IPS-NIHi11 (cell line): Measurements from ENCODE around the gene PRKCA.

Experiments
- DNase-seq: peaks from one replicate; pipeline ENCODE4 v3.0.0; 2012; ENCODE audit warnings: mixed read lengths, low spot score

Gene PRKCA

DNA sequence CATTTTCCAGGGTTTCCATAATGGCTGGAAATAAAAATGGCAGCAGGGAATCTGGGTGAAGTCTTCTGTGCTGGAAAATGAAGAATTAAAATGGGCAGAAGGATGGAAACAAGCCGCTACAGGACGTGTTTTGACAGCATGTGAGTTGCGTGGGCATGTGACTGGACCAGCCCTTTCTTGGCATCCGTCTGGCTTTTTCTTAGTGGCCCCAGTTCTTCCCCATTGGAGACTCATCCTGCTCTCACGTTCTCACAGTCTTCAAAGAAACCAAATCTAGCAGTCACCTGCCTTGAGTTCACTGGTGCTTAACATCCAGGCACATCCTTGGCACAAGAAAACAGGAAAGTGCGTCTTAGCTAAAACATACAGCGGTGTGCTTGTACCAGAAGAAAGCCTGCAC, 352.4 kb downstream of the PRKCA start:
- DNase-seq: no peak

DNA sequence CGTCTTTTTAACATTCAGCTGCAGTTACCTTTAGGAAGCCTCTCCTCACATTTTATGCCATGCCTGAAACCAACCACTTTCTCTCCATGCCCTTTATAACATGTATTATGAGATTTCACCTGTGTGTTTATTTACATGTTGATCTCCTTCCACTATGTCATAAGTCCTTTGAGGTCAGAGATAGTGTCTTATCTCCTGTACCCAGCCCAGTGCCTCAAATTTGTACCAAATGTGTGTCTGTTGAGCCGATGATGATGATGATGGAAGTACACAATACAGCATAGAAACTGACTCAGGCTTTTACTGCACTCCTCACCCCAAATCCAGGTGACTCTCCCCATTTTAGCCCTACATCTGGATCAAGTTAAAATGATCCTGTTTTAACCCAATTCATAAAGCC, 353.0 kb downstream of the PRKCA start:
- DNase-seq: no peak

DNA sequence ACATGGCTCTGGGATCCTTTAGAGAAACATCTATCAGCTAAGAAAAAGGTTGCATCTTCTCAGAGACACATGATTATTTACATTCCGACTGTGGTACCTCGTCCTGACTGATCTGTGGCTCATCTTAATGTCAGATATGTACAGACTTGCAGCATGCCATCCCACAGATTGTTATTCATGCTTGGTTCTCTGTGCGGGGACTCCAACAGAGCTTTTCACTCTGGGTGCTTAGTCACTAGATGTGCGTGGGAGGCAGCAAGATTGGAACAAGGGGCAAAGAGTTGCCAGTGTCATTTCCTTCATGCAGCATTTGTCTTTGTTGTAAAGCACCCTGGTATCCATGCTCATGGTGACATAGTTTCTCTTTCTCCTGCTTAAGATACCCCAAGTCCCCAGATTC, 353.4 kb downstream of the PRKCA start:
- no peak for DNase-seq

DNA sequence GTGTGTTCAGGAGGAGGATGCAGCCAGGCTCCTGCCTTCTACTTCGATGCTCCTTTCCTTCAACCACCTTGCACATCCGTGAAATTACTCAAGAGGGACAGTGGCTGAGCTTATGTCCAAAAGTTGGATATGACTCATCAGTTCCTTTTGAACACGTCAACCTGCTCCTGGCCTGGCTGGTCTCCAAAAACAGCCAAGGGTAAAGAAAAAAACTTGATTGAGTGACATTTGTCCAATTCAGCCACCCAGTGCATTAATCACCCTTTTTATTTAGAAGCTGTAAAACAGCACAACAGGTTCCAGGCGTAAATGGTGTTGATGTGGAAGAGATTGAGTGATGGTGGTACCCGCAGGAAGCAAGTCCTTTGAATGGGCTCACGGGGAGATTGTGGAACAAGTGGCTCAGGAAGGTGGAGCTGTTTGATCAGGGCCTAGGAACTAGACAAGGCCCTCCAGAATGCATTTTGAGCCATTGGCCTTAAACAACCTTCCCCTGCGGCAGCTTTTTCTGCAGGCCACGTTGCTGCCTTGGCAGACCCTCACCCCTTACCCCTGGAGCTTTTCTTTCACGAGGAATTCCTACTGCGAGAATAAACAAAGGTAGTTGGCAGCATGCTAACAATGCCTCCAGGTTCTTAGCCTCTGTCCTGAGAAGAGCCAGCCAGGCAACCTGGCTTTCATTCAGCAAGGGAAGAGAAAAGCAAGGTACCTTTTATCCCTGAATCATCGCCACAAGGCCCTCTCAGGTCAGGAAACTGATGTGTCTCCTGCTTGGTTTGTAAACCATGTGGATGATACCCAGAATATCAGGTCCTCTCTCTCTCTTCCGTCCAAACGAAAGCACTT, 359.2 kb downstream of the PRKCA start:
- no peak for DNase-seq

DNA sequence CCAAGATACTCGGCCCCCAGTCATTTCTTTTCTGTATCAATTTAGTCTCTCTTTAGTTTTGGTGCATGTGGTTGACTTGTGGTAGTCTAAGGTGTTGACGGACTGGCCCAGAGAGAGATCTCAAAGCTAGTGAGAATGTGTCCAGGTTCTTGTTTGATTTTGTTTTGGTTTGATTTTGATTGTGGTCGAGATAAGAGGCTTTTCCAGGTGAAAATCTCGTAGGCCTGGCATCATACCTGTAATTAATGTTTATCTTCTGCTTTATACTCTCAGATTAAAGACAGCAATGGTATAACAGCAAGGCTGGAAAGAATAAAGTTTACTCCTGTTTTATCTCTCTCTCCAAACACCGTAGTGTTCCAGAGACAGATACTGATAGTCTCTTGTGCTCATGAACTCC, 360.1 kb downstream of the PRKCA start:
- no peak for DNase-seq

DNA sequence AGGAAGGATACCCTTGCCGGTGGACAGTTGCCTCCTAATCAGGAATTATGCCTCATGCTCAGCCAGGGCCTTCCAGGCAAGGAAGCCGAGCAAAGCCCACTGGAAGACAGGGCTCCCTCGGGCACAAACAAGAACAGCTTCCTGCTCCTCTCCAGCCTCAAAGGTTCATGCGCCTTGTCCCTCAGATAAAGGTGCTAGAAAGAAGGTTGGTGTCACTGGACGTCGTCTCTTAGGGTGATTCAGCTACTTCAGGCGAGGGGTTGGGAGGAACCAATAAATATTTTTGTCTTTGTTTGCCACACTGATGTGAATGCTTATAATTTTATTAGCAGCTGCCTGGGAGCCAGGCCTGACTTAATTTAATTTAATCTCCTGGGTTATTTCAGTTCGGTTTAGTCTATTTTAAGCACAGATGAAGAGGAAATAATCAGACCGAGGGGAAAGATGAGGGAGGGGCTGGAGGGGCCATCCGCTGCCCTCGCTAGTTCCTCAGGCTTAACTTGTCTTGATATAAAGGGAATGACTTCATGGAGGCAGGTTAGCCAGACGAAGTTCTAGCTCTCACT, 360.7 kb downstream of the PRKCA start:
- DNase-seq: no peak

DNA sequence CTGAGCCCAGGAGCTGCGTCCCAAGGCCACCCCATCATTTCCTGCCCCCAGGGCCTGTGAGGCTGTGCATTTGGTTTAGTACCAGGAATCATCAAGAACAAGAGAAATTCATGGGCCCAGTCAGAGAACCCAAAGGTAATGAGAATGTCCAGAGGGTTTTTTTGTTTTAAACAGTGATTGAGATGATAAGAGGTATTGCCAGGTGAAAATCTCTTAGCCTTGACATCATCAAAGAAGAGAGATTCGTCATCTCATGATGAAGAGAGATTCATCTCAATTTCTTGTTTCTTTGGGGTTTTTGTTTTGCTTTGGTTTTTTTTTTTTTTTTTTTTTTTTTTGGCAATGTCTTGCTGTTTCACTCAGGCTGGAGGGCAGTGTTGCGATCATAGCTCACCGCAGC, 361.9 kb downstream of the PRKCA start:
- no peak for DNase-seq

DNA sequence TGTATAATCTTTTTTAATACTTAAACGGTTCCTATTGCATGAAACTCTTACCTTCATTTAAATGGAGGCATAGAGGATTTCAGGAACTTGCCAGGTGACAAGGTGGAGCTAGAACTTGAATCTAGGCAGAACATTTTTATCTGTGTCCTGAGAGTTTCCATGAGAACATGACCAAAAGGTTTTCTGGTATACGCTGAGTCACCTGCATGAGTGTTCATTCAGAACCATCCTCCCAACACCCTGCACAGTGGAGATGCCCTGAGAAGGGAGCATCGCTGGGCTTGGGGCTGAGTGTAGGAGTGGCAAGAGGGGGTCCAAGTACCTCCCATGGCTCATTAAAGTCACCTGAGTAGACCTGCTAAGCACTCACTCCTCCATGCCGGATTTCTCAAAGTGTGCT, 362.8 kb downstream of the PRKCA start:
- DNase-seq: no peak

DNA sequence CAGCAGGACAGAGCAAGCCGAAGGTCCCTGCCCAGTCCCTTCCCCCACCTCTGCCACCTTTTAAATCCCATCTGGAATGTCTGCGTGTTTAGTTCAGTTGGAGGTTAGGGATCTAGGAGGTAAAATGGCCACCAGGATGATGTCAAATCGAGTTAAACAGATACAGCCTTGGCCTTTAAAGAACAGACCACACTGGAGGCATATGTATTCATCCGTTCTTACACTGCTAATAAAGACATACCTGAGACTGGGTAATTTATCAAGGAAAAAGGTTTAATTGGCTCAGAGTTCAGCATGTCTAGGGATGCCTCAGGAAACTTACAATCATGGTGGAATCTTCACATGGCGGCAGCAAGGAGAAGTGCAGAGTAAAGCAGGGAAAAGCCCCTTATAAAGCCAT, 364.7 kb downstream of the PRKCA start:
- DNase-seq: no peak

DNA sequence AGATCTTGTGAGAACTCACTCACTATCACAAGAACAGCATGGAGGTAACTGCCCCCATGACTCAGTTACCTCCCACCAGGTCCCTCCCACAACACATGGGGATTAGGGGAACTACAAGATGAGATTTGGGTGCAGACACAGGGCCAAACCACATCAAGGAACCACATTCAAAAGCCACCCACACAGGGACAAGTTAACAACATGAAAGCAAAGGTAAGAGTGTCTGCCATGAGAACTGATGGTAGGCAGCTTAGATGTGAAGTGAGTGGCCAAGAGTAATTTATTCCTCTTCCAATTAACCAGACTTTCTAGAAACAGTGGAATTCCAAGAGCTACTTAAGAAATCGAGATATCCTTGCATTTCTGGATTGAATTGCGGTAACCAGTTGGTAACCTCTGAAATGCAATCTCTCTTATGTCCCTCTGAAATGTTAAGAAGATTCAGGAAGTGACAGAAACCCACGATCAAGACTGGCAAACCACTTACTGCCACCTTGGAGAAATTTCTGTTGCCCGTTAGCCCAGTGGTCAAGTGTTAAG, 365.1 kb downstream of the PRKCA start:
- DNase-seq: no peak

DNA sequence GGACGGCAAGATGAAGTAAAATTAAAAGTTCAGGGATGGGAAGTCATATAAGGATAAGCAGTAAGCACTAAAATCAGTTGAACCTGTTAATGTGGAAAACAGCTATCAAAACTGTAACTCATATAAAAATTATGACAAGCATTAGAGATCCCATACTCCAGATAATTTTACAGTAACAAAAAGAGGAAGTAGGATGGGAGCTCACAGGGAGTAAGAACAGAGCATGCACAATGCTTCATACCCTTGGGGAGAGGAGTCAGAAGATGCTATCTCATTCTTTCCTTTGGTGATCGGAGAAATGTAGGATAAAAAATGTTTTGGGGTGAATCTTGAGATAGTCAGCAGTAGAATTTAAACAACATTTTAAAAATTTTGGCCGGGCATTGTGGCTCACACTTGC, 367.8 kb downstream of the PRKCA start:
- DNase-seq: no peak

DNA sequence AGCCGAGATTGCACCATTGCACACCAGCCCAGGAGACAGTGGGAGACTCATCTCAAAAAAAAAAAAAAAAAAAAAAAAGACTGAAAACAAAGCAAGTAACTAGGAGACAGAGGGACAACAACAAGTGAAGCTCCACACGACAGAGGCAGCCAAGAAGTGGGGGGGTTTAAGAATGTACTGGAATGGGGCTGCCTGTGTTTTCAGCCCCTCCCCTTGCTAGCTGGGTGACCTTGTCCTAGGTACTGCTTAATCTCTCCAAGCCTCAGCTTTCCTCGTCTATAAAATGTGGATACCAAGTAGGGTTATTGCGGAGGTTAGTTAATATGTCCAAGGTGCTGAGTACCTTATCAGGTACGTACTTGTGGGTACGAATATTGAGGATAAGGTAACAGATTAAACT, 368.7 kb downstream of the PRKCA start:
- no peak for DNase-seq

DNA sequence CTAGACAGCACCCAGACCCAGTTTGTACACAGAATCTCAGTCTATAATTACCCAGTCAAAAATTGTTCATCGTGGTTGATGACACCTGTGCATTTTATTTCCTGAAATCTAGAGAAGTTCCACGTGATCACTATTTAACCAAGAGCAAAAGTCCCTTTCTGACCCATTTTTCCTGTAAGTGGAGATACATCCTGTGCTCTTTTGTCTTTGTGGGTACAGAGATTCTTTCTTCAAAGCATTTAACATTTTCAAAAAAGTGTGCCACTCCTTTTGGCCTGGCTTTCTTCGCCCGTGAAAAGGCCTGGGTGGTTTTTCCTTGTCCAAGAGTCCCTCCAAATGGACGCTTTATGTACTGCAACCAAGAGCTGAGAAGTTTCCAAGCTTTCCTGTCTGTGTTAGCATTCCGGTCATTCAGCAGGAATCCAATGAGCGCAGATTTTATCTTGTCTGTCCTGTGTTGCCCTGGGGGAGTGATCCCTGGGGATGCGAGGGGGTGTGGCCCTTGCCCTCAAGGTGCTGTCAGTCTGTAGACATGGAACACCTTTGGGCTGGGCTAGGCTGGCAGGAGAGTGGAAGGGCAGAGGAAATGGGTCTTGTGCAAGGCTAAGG, 371.4 kb downstream of the PRKCA start:
- peak; percentile 55 for DNase-seq

DNA sequence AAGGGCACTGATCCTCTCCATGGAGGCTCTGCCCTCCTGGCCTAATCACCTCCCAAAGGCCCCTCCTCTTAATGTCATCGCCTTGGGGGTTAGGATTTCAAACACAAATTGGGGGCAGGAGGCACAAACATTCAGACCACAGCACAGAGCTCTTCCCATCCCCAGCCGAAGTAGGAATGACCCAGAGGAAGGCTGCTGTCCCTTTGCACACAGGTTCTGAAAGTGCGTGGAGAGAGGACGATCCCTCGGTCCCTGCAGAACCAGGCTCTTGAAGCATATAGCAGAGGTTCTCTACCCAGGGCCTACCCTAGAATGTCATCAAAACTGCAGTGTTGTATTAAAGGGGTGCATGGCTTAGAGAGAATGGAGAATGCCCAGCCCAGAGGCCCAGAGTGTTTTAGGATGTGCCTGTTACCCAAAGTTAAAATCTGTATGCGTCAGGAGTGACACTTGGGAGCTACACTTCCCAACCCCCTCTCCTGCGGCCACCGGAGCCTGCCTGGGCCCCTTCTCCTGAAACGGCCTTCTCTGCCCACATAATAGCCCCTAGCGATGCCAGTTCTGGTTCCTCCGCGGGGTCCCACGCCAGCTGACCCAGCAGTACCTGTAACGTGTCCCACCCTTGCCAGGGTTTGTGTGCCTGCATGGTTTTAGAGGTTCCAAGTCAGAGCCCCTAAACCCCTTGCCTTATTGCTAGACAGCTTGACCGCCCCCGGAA, 373.0 kb downstream of the PRKCA start:
- DNase-seq: no peak

DNA sequence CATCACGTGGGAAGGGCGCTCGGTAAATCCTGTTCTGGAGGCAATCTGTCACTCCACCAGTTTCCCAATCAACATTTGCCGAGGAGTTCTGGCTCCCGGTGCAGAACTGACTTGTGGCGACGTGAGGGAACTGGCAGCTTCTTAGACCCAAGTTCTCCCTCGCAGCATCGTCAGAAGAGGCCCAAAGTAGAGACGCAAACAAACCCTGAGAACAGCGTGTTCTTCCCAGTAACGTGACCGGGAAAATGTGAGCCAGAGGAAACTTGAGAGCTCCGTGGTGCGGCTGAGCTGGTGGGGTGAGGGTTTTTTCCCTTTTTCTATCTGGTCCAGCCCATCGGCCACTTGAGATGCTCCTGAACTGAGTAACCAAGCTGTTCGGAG, 373.6 kb downstream of the PRKCA start:
- no peak for DNase-seq

DNA sequence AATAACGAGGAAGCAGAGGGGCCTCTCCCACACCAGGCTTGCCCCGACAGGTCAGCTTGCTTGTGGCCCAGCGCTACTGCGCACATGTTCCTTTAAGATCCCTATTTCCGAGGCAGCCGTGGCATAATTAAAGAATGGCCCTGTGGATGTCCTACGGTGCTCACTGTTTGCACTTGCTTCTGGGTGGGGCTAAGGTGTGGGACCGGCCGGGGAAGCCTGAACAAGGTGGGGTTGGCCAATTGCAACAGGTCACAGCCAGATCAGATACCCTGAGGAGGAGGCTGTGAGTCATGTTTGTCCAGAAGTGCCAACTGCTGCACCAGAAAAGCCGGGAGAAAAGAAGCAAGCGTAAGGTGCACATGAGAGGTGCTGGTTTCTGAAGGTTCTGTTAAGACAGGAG, 374.0 kb downstream of the PRKCA start:
- DNase-seq: peak; percentile 50

DNA sequence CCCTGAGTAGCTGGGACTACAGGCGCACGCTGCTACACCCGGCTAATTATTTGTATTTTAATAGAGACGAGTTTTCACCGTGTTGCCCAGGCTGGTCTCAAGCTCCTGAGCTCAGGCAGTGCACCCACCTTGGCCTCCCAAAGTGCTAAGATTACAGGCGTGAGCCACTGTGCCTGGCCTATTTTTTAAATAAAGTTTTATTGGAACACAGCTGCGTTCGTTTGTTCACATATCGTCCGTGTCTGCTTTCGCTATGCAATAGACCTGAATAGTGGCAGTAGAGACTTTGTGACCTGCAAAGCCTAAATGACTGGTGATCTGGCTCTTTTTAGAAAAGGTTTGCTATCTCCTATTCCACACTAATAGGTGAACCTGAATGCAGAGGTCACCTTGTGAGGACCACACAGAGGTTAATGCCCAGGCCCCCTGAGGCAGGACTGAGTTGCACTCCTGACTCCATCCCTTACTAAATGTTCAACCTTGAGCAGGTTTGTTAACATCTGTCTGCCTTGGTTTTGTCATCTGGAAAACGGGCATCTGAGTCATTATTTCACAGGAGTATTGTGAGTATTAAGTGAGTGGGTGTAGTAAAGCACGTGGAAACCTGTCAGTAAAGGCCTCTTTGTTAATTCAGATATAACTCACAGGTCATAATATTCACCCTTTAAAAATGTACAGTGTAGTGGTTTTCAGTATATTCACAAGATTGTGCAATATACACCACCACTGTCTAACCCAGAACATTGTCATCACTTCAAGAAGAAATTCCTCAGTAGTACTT, 375.0 kb downstream of the PRKCA start:
- DNase-seq: no peak

DNA sequence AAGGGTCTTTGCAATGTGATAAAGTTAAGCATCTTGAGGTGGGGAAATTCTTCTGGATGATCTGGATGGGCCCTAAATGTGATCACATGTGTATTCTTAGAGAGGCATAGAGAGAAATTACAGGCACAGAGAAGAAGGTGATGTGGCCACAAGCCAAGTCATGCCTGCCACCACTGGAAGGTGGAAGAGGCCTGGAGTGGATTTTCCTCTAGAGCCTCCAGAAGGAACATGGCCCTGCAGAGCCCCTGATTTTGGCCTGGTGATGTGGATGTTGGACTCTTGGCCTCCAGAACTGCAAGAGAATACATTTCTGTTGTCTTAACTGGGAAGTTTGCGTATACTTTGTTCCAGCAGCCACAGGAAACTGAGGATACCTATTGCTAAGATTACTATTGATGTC, 375.6 kb downstream of the PRKCA start:
- no peak for DNase-seq

DNA sequence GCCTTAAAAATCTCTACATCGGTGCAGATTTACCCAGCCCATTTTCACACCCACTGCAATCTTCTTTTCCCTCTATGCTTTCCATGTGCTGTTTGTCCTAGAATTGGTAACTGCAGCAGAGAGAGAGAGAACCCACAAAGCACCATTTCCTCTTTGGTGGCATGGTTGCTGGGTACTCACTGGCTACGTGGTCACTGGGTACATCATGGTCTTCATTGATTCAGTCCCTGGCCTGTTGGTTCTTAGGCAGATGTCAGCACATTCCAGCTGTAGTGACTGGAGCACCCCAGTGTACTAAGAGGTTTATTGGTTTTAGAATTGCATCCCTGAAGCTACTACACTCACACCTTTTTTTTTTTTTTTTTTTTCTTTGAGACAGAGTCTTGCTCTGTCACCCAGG, 376.4 kb downstream of the PRKCA start:
- DNase-seq: no peak

DNA sequence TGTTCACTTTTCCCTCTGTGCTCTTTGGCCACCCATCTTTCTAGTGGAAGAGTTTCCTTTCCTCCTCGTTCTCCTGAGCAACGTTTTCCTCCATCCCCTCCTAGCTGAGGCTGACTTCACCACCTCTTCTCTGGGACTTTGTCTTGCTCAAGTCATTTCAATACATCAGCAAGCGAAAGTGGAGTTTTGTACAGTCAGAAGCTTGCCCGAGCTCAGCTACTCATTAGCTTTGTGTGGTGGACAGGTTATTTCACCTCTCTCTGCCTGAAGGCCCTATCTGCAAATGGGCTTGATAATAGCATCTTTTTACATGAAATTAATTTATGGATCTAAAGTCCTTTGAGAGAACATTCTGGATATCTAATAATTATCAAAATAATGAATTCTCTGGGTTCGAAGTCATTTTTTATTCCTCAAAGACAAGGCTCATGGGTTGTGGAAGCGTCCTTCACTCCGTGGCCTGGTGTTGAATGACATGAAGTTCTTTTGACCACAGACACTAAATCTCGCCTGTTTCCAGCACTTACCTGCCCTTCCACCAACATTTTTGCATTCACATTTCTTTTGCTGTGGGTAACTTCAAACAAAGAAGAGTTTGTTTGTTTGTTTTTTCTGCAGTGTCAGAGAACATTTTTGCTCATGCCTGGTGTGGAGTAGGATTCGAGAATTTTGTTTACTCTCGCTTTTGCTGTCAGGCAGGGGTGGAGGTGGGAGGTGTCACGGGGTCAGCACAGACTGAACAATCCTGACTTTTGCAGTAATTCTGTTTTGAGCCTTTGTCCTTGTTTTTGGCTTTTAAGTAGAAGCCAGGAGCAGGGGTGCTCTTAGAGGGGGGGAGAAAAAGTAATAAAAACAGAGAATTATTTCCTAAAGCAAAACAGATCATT, 377.5 kb downstream of the PRKCA start:
- DNase-seq: no peak

DNA sequence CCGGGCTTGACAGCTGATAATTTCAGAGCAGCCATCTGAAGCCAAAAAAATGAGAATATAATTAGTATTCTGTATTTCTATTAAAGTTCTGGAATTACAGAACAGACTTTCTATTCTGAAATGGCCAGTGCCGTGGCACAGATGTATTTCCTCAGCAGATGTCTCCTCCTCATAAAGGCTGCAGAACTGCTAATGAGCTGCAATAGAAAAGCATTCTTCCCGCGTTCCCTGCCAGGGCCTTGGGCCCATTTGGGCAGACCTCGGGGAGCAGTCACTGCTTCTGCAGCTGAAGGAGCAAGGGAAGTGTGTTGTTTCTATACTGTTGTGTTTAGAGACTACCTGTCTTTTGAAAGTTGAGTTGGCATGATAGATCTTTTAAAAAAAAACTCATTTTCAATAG, 379.9 kb downstream of the PRKCA start:
- no peak for DNase-seq
